Stomach (tissue), 4 donors: Measurements from ENCODE around the gene HINT1.

Source experiments
- EP300 ChIP-seq: sonication (generic); formaldehyde crosslinking; IDR thresholded peaks from one replicate; pipeline ENCODE4 v1.6.1; 2017; ENCODE audit warnings: antibody characterized with exemption
- POLR2A ChIP-seq, 4 donors: fragments of 450-650 bp; IDR thresholded peaks; one replicate each; pipeline ENCODE4 v1.6.1; 2016; ENCODE audit warnings: antibody characterized with exemption in 4 of 4, control low read depth in 2 of 4, mild to moderate bottlenecking in 1 of 4, moderate library complexity in 1 of 4
- POLR2AphosphoS5 ChIP-seq, 3 donors: sonication (generic); formaldehyde crosslinking; IDR thresholded peaks; one replicate each; pipeline ENCODE4 v1.6.1; 2016; ENCODE audit warnings: antibody characterized with exemption in 3 of 3
- TF ChIP-seq, protein P1 (sequence below), 7 experiments: fragments of 450-650 bp in 4 of 7; fragments of 200-600 bp in 3 of 7; sonication (generic) in 3 of 7; IDR thresholded peaks; one replicate each; pipeline ENCODE4 v1.5.1; 2016 to 2019; ENCODE audit warnings: antibody characterized with exemption in 7 of 7, control low read depth in 2 of 7, mild to moderate bottlenecking in 1 of 7

GRCh38 chr5:131151216-131151615 is 13.8 kb downstream of the HINT1 start:
- TF ChIP-seq, protein P1, sequence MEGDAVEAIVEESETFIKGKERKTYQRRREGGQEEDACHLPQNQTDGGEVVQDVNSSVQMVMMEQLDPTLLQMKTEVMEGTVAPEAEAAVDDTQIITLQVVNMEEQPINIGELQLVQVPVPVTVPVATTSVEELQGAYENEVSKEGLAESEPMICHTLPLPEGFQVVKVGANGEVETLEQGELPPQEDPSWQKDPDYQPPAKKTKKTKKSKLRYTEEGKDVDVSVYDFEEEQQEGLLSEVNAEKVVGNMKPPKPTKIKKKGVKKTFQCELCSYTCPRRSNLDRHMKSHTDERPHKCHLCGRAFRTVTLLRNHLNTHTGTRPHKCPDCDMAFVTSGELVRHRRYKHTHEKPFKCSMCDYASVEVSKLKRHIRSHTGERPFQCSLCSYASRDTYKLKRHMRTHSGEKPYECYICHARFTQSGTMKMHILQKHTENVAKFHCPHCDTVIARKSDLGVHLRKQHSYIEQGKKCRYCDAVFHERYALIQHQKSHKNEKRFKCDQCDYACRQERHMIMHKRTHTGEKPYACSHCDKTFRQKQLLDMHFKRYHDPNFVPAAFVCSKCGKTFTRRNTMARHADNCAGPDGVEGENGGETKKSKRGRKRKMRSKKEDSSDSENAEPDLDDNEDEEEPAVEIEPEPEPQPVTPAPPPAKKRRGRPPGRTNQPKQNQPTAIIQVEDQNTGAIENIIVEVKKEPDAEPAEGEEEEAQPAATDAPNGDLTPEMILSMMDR (IDR thresholded peaks at IDR 0.05), result no peak
- TF ChIP-seq EP300 (no peak), POLR2A (IDR thresholded peaks at IDR 0.05) (no peak), POLR2AphosphoS5 (IDR thresholded peaks at IDR 0.05) (no peak)
